ENCODE measurements around the gene ISCA2.

Gene ISCA2

DNA sequence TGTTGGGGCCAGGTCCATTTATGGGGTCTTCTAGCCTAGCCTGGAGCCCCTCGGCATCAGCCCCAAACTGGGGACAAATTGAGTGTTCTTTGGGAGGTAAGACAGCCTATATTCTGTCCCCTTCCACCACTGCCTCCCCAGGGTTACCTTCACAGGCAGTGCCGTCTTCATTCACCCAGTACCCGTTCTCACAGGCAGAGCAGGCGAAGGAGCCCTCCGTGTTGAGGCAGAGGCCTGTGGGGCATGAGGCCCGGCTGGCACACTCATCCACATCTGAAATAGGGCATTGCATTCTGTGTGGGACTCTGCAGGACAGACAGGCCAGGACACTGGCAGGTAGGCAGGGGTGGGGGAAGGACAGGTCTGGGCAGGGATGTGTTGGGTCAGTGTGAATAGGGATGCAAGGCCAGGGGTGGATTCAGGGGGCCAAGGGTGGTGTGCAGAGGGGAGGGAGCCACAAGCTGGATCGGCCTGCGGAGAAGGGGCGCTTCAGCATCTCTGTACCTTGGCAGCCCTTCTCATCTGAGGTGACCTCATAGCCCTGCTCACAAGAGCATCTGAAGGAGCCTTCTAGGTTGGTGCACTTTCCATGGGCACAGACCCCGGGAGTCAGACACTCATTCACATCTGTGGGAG, 16.1 kb downstream of the ISCA2 start:
- no peak for DNase-seq

- no peak for DNase-seq
Measured at GRCh38 chr14:74510223-74510931, 16.8 kb downstream of the ISCA2 start.

GRCh38 chr14:74510959-74511409, 17.4 kb downstream of the ISCA2 start:
- DNase-seq = no peak

- no peak for DNase-seq
Measured at GRCh38 chr14:74511966-74512830, 18.6 kb downstream of the ISCA2 start.

DNA sequence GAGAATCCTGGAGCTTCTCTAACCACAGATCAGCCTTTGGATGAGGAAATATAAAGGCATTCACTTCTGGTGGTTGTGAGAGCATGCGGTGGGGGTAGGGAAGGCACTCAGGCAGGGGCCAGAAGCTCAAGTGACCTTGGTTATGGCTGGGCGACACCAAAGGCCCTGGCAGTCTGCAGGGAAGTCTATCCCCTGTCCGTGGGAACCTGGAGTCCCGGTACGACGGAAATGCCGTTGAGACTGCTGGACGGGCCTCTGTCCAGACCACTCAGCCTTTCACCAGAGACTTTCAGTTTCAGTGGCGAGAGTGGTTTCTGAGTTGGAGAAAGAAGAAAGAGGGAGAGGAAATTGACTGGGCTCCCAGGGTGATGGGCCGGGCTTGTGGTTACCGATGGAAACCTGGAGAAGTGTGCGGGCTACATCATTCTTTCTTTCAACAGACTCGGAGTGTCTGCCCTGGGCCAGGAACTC, 20.9 kb downstream of the ISCA2 start:
- no peak for DNase-seq

DNA sequence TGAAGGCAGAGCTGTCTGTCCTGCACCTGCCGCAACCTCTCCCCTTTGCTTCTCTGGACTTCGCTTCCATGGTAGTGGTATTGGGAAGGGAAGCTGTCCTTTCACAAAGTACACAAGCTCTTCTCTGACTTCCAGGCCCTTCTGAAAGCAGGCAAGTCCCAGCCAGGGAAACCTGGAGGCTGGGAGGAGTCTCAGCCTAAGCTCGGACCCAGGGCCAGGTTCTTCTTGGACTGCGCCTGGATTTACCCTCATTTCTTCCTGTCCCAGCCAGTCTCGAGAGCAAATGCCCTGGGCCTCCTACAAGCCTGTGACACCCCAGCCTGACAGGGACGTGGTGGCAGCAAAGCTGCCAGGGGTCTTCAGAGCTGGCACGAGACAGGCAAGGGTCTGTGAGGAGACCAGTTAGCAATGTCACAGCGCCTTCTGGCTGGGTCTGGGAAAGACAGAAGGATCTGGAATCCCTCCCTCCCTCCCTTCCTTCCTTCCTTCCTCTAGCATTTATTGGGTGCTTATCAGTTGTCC, 22.4 kb downstream of the ISCA2 start:
- DNase-seq = no peak

GRCh38 chr14:74516451-74517160, 23.0 kb downstream of the ISCA2 start:
- DNase-seq = no peak

DNA sequence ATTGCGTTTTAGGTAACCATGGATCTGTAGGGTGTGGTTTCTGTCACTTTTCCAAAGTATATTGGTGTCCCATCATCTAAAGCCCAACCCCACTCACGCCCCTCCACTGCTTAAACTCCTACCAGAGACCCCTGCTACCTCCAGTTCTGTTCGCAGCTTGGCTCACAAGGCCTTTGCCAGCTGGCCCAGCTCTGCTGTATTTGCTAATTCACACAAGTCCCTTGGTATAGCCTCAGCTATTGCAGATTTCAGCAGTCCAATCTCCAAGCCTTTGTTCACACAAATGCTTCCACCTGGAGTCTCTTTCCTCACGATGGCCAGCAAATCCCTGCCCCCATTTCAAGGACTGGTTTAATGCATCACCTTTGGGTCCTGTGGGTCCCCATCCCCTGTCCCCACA, 24.2 kb downstream of the ISCA2 start:
- DNase-seq = no peak

- no peak for DNase-seq
Measured at GRCh38 chr14:74518221-74518620, 24.7 kb downstream of the ISCA2 start.

DNA sequence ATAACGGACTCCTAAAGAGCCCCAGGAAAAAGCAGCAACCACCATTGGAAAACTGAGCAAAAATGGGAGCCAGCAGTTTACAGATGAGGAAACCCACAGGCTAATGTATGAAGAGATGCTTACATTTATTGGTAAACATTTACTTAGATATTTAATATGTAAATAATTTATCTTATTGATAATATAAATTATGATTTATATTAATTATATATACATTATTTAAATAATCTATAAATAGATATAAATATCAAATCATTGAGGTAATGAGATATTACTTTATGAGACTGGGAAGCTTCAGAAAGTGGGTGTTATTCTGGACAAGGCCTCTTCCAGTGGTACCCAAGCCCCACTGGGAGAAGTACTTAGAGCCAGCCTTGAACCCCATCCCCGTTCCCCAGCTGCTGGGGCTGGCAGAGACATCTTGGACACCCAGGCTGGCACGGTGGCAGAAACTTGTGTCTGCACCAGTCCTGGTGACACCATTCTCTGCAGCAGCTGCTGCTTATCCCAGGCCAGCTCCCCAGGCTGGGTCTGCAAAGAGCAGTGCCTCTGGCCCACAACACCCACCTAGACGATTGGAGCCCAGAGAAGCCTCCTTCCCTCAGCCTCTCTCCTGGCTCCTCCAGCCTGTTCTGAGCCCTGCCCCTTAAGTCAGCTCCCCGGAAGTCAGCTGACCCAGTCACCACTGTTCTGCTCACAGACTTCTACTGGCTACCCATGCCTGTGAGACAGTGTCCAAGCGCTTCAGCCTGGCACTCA, 25.9 kb downstream of the ISCA2 start:
- no peak for DNase-seq

DNA sequence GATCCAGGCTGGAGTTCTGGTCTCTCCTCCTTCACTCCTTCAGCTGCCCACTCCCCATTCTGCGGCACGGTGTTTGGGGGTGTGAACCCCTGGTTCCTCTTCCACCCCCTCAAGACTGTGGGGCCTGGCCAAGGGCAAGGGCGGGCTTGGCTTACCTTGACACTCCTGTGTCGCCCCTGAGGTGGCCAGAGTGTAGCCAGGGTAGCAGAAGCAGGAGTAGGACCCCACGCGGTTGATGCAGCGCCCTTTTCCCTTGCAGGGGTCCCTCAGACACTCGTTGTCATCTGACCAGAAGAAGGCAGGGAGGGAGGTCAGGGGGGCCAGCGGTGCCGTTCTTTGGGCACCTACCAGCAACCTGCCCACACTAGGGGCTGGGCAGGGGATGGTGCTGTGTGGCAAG, 28.2 kb downstream of the ISCA2 start:
- DNase-seq = no peak

DNA sequence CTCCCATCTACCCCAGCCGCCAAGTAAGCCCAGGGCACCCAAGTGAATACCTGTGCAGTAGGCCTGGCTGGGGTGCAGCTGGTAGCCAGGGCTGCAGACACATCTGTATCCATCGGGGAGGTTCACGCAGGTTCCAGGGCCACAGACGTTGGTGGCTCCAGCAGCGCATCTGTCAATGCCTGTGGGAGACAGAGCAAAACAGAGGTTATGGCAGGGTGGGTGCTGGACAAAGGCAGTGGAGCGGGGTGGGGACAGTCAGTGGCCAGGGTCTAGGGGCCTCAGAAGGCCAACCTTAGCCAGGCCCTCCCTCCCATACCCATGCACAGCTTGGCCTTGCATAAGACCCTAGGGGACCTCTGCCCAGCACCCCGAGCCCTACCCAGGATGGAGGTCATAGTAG, 29.2 kb downstream of the ISCA2 start:
- DNase-seq = no peak

DNA sequence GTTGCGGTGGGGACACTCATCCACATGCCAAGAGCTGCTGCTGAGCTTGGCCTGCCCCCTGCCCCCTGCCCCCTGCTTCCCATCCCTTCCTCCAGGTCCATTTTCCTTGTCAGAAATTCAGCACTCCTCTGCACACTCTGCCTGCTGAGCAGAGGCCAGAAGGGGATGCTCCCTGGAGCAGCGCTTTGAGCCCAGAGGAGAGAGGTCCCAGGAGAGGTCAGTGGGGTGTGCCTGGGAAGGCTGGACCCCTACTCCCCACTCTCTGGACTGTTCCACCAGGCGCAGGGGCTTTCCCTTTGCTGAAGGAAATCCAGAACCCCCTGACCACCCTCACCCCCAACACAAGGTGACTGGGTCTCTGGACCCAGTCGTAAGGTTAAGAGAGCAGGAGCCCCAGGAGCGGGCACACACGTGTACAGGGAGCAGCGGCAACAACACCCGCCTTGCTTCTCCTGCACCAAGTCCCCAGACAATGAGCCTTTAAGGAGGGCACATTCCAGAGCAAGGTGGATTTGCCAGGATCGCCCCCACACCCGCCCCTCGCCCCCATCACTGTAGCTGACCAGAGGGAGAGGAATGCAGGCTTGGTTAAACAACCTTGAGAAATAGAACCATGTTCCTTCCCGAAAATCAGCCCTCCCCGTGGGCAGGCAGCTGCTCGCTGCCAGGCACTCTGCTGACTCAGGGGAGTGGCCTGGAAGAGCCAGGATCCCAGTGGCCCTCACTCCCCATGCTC, 30.7 kb downstream of the ISCA2 start:
- DNase-seq = no peak

DNA sequence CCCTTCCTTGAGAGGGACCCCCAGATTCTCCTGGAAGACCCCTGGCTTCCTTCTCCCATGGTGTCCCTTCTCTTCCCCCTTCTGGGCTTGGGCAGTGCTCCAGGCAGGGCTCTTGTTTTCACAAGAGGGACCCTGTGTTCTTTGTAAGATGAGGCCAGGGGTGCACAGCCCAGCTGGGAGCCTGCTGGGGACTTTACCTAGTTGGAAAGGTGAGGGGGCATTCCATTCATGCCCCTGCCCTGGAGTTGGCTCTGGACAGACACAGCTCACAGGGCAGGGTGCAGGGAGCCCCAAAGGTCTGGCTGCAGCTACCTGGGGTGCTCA, 31.2 kb downstream of the ISCA2 start:
- no peak for DNase-seq

DNA sequence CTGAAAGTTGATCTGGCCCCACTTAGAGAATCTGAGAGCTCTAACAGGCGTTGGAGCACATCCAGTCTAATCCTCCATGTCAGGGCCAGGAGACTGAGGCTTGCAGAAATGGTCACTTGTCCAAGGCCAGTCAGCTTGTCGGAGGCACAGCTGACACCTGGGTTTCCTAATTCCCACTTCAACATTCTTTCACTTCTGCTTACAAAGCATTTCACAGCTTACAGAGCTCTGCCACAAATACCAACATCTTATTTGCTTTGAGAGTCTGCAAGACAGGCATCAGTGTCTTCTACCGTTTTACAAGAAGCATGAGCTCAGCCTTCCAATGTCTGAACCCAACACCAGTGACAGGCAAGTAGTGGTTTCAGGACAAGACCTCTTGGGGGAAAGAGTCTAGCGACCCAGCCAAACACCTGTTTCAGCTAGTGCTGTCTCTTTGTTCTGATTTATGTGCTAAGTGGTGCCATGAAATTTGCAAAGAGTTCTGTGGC, 31.8 kb downstream of the ISCA2 start:
- no peak for DNase-seq

DNA sequence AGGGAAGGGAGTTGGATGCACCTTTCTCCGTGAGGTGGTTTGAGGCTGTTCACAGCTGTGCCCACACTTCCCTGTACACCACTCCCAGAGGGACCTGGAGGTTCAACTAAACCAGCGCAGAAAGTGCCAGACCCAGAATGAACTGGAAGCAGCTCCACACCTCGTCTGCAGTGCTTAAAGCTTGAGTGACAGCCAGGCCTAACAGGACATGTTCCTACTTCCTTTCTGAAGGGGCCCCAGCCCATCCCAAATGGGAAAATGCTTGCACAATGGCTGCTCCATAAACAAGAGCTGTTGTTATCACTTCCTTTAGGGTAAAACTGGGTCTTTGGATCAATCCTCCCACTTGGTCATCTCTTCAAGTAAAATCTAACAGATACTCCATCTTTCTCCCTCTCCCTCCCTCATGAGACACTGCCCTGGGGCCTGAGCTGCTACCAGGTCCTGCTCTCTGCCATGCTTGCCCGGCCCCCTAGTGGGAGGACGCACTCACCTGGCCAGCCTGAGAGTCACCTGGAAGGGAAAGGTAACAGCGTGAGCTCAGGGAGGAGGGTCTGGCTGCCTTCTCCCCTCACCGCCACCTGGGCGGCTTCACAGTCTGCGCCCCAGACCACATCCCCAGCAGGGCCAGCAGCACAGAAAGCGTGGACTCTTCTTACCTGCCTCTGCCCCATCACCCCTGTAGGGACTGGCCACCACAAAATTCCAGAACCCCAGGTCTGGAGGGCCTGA, 33.5 kb downstream of the ISCA2 start:
- no peak for DNase-seq

- DNase-seq = no peak
Measured at GRCh38 chr14:74527736-74528280, 34.2 kb downstream of the ISCA2 start.

GRCh38 chr14:74528406-74528805, 34.8 kb downstream of the ISCA2 start:
- DNase-seq = no peak

DNA sequence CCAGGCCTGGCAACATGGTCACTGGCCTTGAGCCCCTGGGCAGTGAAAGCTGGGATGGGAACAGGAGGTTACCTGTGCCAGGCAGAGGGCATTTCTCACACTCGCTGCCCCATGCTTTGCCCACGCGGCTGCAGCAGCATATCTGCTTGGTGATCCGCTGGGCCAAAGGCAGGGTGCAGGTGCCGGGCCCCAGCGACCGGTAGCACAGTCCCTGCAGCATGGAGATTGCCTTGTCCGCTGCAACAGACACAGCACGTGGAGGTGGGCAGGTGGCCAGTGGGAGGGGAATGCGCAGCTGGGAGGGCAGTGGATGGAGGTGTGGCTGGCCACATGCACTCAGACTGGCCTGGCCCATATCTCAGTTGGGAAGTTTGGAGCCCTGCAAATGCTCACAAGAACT, 35.3 kb downstream of the ISCA2 start:
- no peak for DNase-seq

DNA sequence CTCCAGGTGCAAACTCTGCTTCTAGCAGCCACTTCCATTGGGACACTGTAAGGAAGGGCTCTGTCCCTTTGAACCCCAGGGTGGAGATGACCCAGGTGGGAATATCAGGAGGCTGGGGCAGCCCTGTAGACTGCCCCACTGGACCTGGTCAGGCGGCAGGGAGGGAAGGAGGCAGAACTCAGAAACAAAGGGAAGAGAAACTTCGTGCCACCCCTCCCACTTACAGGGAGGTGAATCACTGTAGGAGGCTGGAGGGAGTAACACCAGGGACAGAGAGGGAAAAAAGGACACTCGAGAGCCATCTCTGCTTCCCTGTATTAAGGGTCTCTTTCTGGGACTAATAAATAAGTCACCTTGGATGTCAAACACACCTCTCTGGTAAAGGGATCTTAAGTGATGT, 37.4 kb downstream of the ISCA2 start:
- DNase-seq = no peak

Measured in activated gamma-delta T cell treated with Interleukin-2 at 50 U/mL for 16 hours (primary cell).